CD4-positive, alpha-beta T cell (primary cell): ENCODE data around the gene BCL2L12. TPM values are rescaled to one million over a fixed set of nuclear protein-coding genes. Genes with fewer than 3 reads are reported as not detected.
A peak's percentile ranks its signal among the peaks of the same experiment; 100 is the strongest.

Experiments used
- ATAC-seq: fragments of 200-7000 bp; cut with Tn5 transposase; one replicate; pipeline ENCODE4 v1.10.0; 2022; ENCODE audit warnings: mild to moderate bottlenecking; ENCODE audit not compliant: poor library complexity
- CTCF ChIA-PET: fragments of 350-600 bp; sonication (Branson Sonifier 250); formaldehyde crosslinking; loops from one replicate; lab custom pipeline; 2021; ENCODE audit warnings: antibody characterized with exemption, inconsistent platforms; lab: Charles Lee
- POLR2A ChIA-PET: fragments of 350-600 bp; sonication (Branson Sonifier 250); formaldehyde crosslinking; loops from one replicate; lab custom pipeline; 2021; ENCODE audit warnings: antibody characterized with exemption, inconsistent platforms; lab: Charles Lee
- DNase-seq, 14 experiments: peaks; one replicate each; pipeline ENCODE4 v3.0.0-alpha.2; 2013 to 2020; ENCODE audit warnings: mixed read lengths in 2 of 14
- H3K27ac ChIP-seq, 2 donors: one replicate each; pipeline versions ENCODE4 v1.5.1 to v1.7.0; 2013; ENCODE audit warnings: low read length in 2 of 2, low read depth in 1 of 2, mild to moderate bottlenecking in 1 of 2
- H3K27me3 ChIP-seq, 2 experiments: 1 replicate in 1 of 2; 2 replicates in 1 of 2; pipeline versions ENCODE4 v1.6.1 to v1.7.0; 2013; ENCODE audit warnings: low read length in 2 of 2, control low read depth in 1 of 2, mild to moderate bottlenecking in 1 of 2, moderate library complexity in 1 of 2; ENCODE audit not compliant: insufficient read depth in 2 of 2, control insufficient read depth in 1 of 2
- H3K36me3 ChIP-seq: one replicate; pipeline ENCODE4 v1.6.1; 2013; ENCODE audit warnings: low read length, control low read depth; ENCODE audit not compliant: insufficient read depth
- H3K4me1 ChIP-seq: one replicate; pipeline ENCODE4 v1.6.1; 2013; ENCODE audit warnings: low read length, control low read depth; ENCODE audit not compliant: insufficient read depth
- H3K4me3 ChIP-seq: one replicate; pipeline ENCODE4 v1.5.1; 2013; ENCODE audit warnings: mild to moderate bottlenecking, low read length, moderate library complexity
- H3K9me3 ChIP-seq, 2 experiments: 1 replicate in 1 of 2; 2 replicates in 1 of 2; pipeline versions ENCODE4 v1.6.1 to v1.7.0; 2013; ENCODE audit warnings: low read length in 2 of 2, mild to moderate bottlenecking in 2 of 2, control low read depth in 1 of 2, moderate library complexity in 1 of 2; ENCODE audit not compliant: control insufficient read depth in 1 of 2, insufficient read depth in 1 of 2
- H3K27ac Mint-ChIP-seq: one replicate; pipeline ENCODE4 v1.8.0; 2020; ENCODE audit warnings: mixed read lengths
- H3K27me3 Mint-ChIP-seq: one replicate; pipeline ENCODE4 v1.8.0; 2021; ENCODE audit warnings: mixed read lengths
- H3K36me3 Mint-ChIP-seq: one replicate; pipeline ENCODE4 v1.8.0; 2021; ENCODE audit warnings: low read depth, mixed read lengths
- H3K4me1 Mint-ChIP-seq: one replicate; pipeline ENCODE4 v1.8.0; 2021; ENCODE audit warnings: low read depth, mixed read lengths
- H3K4me3 Mint-ChIP-seq: one replicate; pipeline ENCODE4 v1.8.0; 2020; ENCODE audit warnings: mild to moderate bottlenecking, mixed read lengths
- H3K9me3 Mint-ChIP-seq: one replicate; pipeline ENCODE4 v1.8.0; 2020; ENCODE audit warnings: mixed read lengths
- CTCF ChIP-seq: fragments of 200-600 bp; IDR thresholded peaks from one replicate; pipeline ENCODE4 v1.8.0; 2022; ENCODE audit warnings: antibody characterized with exemption, mild to moderate bottlenecking
- intact Hi-C, 2 experiments: fragments of 100-400 bp; cut with DNase I in 1 of 2; cut with micrococcal nuclease in 1 of 2; formaldehyde crosslinking; loops; one replicate each; pipeline versions ENCODE4 v1.15.1 to v1.9.0; 2023 to 2025; cut with DNase I, micrococcal nuclease
- total RNA-seq, 174 experiments: library from RNA in 2 of 174; stranded (reverse) in 2 of 174; gene quantifications; one replicate each; pipeline ENCODE4 v1.2.3 and lab custom pipeline; 2021 to 2026

BCL2L12 gene
- total RNA-seq, 2 experiments from 2014 or later, result 9.9 to 11.3 TPM

GRCh38 chr19:49691243-49692146, 25.8 kb downstream of the BCL2L12 start:
- CTCF ChIA-PET, result interaction anchor here (1.2 kb wide), 1 partner anchor 11 kb away, joined by 3 read pairs; no protein-coding TSS in a partner anchor
- intact Hi-C loops, result no loop called here
- Mint-ChIP-seq H3K9me3 (no peaks in the 10 kb centered on the region), H3K4me1 (peaks cover 21% of the 10 kb centered on the region), H3K27me3 (peaks cover 25% of the 10 kb centered on the region), H3K36me3 (peaks cover 19% of the 10 kb centered on the region), H3K4me3 (peak overlapping the region; percentile 85), H3K27ac (no peak overlapping the region)
- Histone ChIP-seq H3K27ac (no peak overlapping the region), H3K9me3 (peaks cover 0 to 5% of the 10 kb centered on the region in 2 experiments), H3K4me3 (peak overlapping the region; percentile 56), H3K4me1 (peaks cover 30% of the 10 kb centered on the region), H3K36me3 (peaks cover 3% of the 10 kb centered on the region), H3K27me3 (peaks cover 14 to 15% of the 10 kb centered on the region in 2 experiments)
- ATAC-seq, result peak; percentile 24
- peak in 6 of 14 experiments; percentile 26 to 68 (median 53) for DNase-seq
- no peak for TF ChIP-seq CTCF
- POLR2A ChIA-PET, result interaction anchor here (1.5 to 2.0 kb wide), 3 partner anchors 15 to 75 kb away, joined by 5 to 6 read pairs (median 6); partner anchors contain the start of gene AP2A1

GRCh38 chr19:49692147-49692506, 26.4 kb downstream of the BCL2L12 start:
- Mint-ChIP-seq H3K9me3 (no peaks in the 10 kb centered on the region), H3K27ac (no peak overlapping the region), H3K4me3 (no peak overlapping the region), H3K36me3 (peaks cover 19% of the 10 kb centered on the region), H3K4me1 (peaks cover 21% of the 10 kb centered on the region), H3K27me3 (peaks cover 25% of the 10 kb centered on the region)
- POLR2A ChIA-PET, result no interaction called here
- no peak for TF ChIP-seq CTCF
- CTCF ChIA-PET, result no interaction called here
- Histone ChIP-seq H3K9me3 (peaks cover 0 to 5% of the 10 kb centered on the region in 2 experiments), H3K36me3 (peaks cover 3% of the 10 kb centered on the region), H3K27ac (no peak overlapping the region), H3K4me1 (peaks cover 30% of the 10 kb centered on the region), H3K27me3 (peaks cover 14 to 15% of the 10 kb centered on the region in 2 experiments), H3K4me3 (no peak overlapping the region)
- intact Hi-C loops, result no loop called here
- ATAC-seq (no peak), DNase-seq (peak in 1 of 14 experiments; percentile 20)

GRCh38 chr19:49696115-49696514, 30.4 kb downstream of the BCL2L12 start:
- POLR2A ChIA-PET, result no interaction called here
- ATAC-seq (no peak), DNase-seq (no peak)
- Histone ChIP-seq H3K36me3 (no peaks in the 10 kb centered on the region), H3K27ac (no peak overlapping the region), H3K4me3 (no peak overlapping the region), H3K9me3 (peaks cover 0 to 2% of the 10 kb centered on the region in 2 experiments), H3K4me1 (peaks cover 10% of the 10 kb centered on the region), H3K27me3 (peaks cover 6 to 9% of the 10 kb centered on the region in 2 experiments)
- H3K4me1 Mint-ChIP-seq, result peaks cover 5% of the 10 kb centered on the region
- no peak for TF ChIP-seq CTCF
- H3K9me3 Mint-ChIP-seq, result no peaks in the 10 kb centered on the region
- no peaks in the 10 kb centered on the region for H3K36me3 Mint-ChIP-seq
- no peak overlapping the region for H3K27ac Mint-ChIP-seq
- H3K4me3 Mint-ChIP-seq, result no peak overlapping the region
- CTCF ChIA-PET, result no interaction called here
- intact Hi-C loops, result no loop called here
- H3K27me3 Mint-ChIP-seq, result peaks cover 19% of the 10 kb centered on the region
